Endothelial cell of umbilical vein (primary cell): ENCODE measurements around the gene NYAP1. TPM values are rescaled to one million over a fixed set of nuclear protein-coding genes. Genes with fewer than 3 reads are reported as not detected.
"Not testable (repeated sequence)": the region's sequence is repeated elsewhere in the genome, so short reads cannot be mapped to it uniquely, and the experiment has no call there.

Source experiments
- BruUV-seq: library from RNA; stranded (reverse); fragments of 400-500 nt; replicated peaks from 2 replicates; lab custom pipeline; 2021; lab: Mats Ljungman, UMichigan
- CTCF ChIA-PET: fragments of 300-600, 350-600 bp; sonication (Branson Sonifier 250); formaldehyde crosslinking; loops from one replicate; lab custom pipeline; 2021; ENCODE audit warnings: antibody characterized with exemption, inconsistent platforms; lab: Charles Lee
- POLR2A ChIA-PET: fragments of 300-600, 350-600 bp; sonication (Branson Sonifier 250); formaldehyde crosslinking; loops from one replicate; lab custom pipeline; 2021; ENCODE audit warnings: antibody characterized with exemption, inconsistent platforms; lab: Charles Lee
- DNase-seq: peaks from one replicate; pipeline ENCODE4 v3.0.0-alpha.2; 2011; ENCODE audit warnings: low read depth, low spot score
- FAIRE-seq: peaks from 2 replicates; lab custom pipeline; 2011; peaks lifted over from hg19 to GRCh38; lab: Jason Lieb, UNC
- H2AFZ ChIP-seq: 2 replicates; pipeline ENCODE4 v1.6.0; 2012; ENCODE audit warnings: low read depth, low read length, control low read depth, inconsistent platforms
- H3K27ac ChIP-seq: 2 replicates; pipeline ENCODE4 v1.5.1; 2011; ENCODE audit warnings: low read depth, mild to moderate bottlenecking, control low read depth, low read length, moderate library complexity; ENCODE audit not compliant: insufficient read depth
- H3K27me3 ChIP-seq, 2 experiments: 2 replicates each; pipeline versions ENCODE4 v1.6.0 to v1.6.1; 2011; ENCODE audit warnings: low read length in 2 of 2, mixed read lengths in 1 of 2; ENCODE audit not compliant: control insufficient read depth in 2 of 2, insufficient read depth in 2 of 2
- H3K36me3 ChIP-seq, 2 experiments: 2 replicates in 1 of 2; 3 replicates in 1 of 2; pipeline ENCODE4 v1.5.1; 2011; ENCODE audit warnings: low read length in 2 of 2, mild to moderate bottlenecking in 1 of 2, moderate library complexity in 1 of 2; ENCODE audit not compliant: control insufficient read depth in 2 of 2, insufficient read depth in 2 of 2; ENCODE audit errors: extremely low read depth in 1 of 2
- H3K4me1 ChIP-seq: 3 replicates; pipeline ENCODE4 v1.5.1; 2011; ENCODE audit warnings: mild to moderate bottlenecking, low read length; ENCODE audit not compliant: control insufficient read depth, insufficient read depth; ENCODE audit errors: extremely low read depth
- H3K4me2 ChIP-seq: 2 replicates; pipeline ENCODE4 v1.6.1; 2011; ENCODE audit warnings: low read length, control low read depth, mixed read lengths; ENCODE audit not compliant: insufficient read depth
- H3K4me3 ChIP-seq, 3 experiments: fragments of 200-600 bp in 1 of 3; sonication (generic), shearing (Covaris generic) in 1 of 3; replicated peaks in 1 of 3; 2 replicates each; pipeline ENCODE4 v1.5.1; 2011 to 2016; ENCODE audit warnings: control low read depth in 3 of 3, low read length in 3 of 3, mild to moderate bottlenecking in 2 of 3, inconsistent platforms in 1 of 3, low read depth in 1 of 3, moderate library complexity in 1 of 3; ENCODE audit not compliant: insufficient read depth in 1 of 3
- H3K79me2 ChIP-seq: 2 replicates; pipeline ENCODE4 v1.6.0; 2012; ENCODE audit warnings: low read length, inconsistent platforms; ENCODE audit not compliant: control insufficient read depth, insufficient read depth
- H3K9ac ChIP-seq: replicated peaks from 2 replicates; pipeline ENCODE3; 2011; ENCODE audit warnings: low read length, control low read depth; ENCODE audit not compliant: insufficient read depth; ENCODE audit errors: extremely low read depth
- H3K9me1 ChIP-seq: replicated peaks from 3 replicates; pipeline ENCODE4 v1.6.0; 2011; ENCODE audit warnings: mild to moderate bottlenecking, low read length; ENCODE audit not compliant: control insufficient read depth, insufficient read depth; ENCODE audit errors: extremely low read depth
- H3K9me3 ChIP-seq: replicated peaks from 2 replicates; pipeline ENCODE4 v1.5.1; 2012; ENCODE audit warnings: low read length, inconsistent platforms; ENCODE audit not compliant: control insufficient read depth, insufficient read depth
- H4K20me1 ChIP-seq: replicated peaks from 2 replicates; pipeline ENCODE3; 2011; ENCODE audit warnings: mild to moderate bottlenecking, low read length; ENCODE audit not compliant: control insufficient read depth, insufficient read depth; ENCODE audit errors: extremely low read depth
- dilution Hi-C: fragments of 300-500 bp; cut with MboI; formaldehyde crosslinking; loops from one replicate; pipeline ENCODE4 v1.15.0; 2019; ENCODE audit warnings: low sequenced_read_pairs; ENCODE audit not compliant: extremely low pct_ligation_motif_present
- intact Hi-C: fragments of 100-400 bp; cut with micrococcal nuclease; formaldehyde crosslinking; loops from one replicate; pipeline ENCODE4 v1.10.0; 2022
- polyA plus RNA-seq, 4 experiments: library from polyadenylated mRNA; depleted of rRNA in 3 of 4; stranded (reverse) in 3 of 4; unstranded in 1 of 4; fragments of >200 nt; gene quantifications; 2 replicates each; pipeline versions ENCODE4 v1.2.1 to v1.2.3, GENCODE V29; 2011 to 2012; ENCODE audit warnings: missing spikeins in 1 of 4
- total RNA-seq: library from RNA; stranded (reverse); gene quantifications from 2 replicates; pipeline ENCODE4 v1.2.3, GENCODE V29; 2021

NYAP1 gene
- total and polyA plus RNA-seq, 2 donors (not counting 3 experiments of a cell fraction or from before 2014, with no cell fraction given) = 0.37 to 2.8 TPM

- H3K9me3 ChIP-seq, H3K9ac ChIP-seq, dilution Hi-C loops, H4K20me1 ChIP-seq, H3K4me3 ChIP-seq, H3K27me3 ChIP-seq, H3K27ac ChIP-seq, H3K9me1 ChIP-seq, intact Hi-C loops, H2AFZ ChIP-seq, FAIRE-seq, DNase-seq, BruUV-seq, H3K4me2 ChIP-seq, POLR2A ChIA-PET, H3K36me3 ChIP-seq, H3K79me2 ChIP-seq: not testable (repeated sequence)
- peaks cover 12% of the 10 kb centered on the region for H3K4me1 ChIP-seq
- CTCF ChIA-PET = interaction anchor here (1.2 to 1.5 kb wide), 2 partner anchors 12 to 24 kb away, joined by 5 read pairs; no protein-coding TSS in a partner anchor
Observed at GRCh38 chr7:100535982-100536381, 52.3 kb downstream of the NYAP1 start.

GRCh38 chr7:100536695-100537094, 53.0 kb downstream of the NYAP1 start:
- BruUV-seq, H3K9ac ChIP-seq, intact Hi-C loops: not testable (repeated sequence)

More at GRCh38 chr7:100536695-100537094, 53.0 kb downstream of the NYAP1 start:
- H3K4me2 ChIP-seq, H2AFZ ChIP-seq, H4K20me1 ChIP-seq, H3K27ac ChIP-seq, DNase-seq, H3K4me3 ChIP-seq, H3K9me1 ChIP-seq, POLR2A ChIA-PET, FAIRE-seq, H3K9me3 ChIP-seq, dilution Hi-C loops, H3K36me3 ChIP-seq, H3K27me3 ChIP-seq: not testable (repeated sequence)
- Histone ChIP-seq H3K79me2 (peaks cover 12% of the 10 kb centered on the region), H3K4me1 (peaks cover 12% of the 10 kb centered on the region)
- CTCF ChIA-PET = interaction anchor here (1.5 kb wide), 1 partner anchor 23 kb away, joined by 5 read pairs; no protein-coding TSS in a partner anchor
